Transverse colon (tissue), 3 donors: Measurements from ENCODE around the gene ALDOA.

Experiments
- POLR2A ChIP-seq: fragments of 450-650 bp; IDR thresholded peaks from one replicate; pipeline ENCODE4 v1.6.1; 2016; ENCODE audit warnings: antibody characterized with exemption, mild to moderate bottlenecking, moderate library complexity
- POLR2AphosphoS5 ChIP-seq, 3 donors: sonication (generic); formaldehyde crosslinking; IDR thresholded peaks; one replicate each; pipeline ENCODE4 v1.6.1; 2016; ENCODE audit warnings: antibody characterized with exemption in 3 of 3

GRCh38 chr16:30113031-30113710, 47.6 kb downstream of the ALDOA start, which contains the start of gene GDPD3:
- TF ChIP-seq POLR2AphosphoS5 (IDR thresholded peaks at IDR 0.05) (peak in 2 of 3 donors; percentile 67 to 72), POLR2A (peak; percentile 41)
